H9 (cell line): ENCODE measurements around the gene NGFR. TPM values are rescaled to one million over a fixed set of nuclear protein-coding genes. Genes with fewer than 3 reads are reported as not detected.

Experiments
- DNase-seq: peaks from one replicate; pipeline ENCODE4 v3.0.0-alpha.2; 2017
- H2AFZ ChIP-seq: one replicate; pipeline ENCODE4 v1.6.1; 2013; ENCODE audit warnings: mild to moderate bottlenecking, low read length, control low read depth, moderate library complexity
- H2AK5ac ChIP-seq: 2 replicates; pipeline ENCODE4 v1.6.1; 2013; ENCODE audit warnings: low read length, control low read depth, mixed read lengths; ENCODE audit not compliant: insufficient read length
- H2BK120ac ChIP-seq: one replicate; pipeline ENCODE4 v1.6.1; 2013; ENCODE audit warnings: low read depth, mild to moderate bottlenecking, low read length, control low read depth, inconsistent platforms; ENCODE audit not compliant: poor library complexity, severe bottlenecking
- H2BK12ac ChIP-seq: 2 replicates; pipeline ENCODE4 v1.6.1; 2013; ENCODE audit warnings: low read length, control low read depth, mixed read lengths, low read depth; ENCODE audit not compliant: insufficient read length
- H2BK15ac ChIP-seq: 2 replicates; pipeline ENCODE4 v1.6.1; 2013; ENCODE audit warnings: low read depth, low read length, control low read depth
- H2BK20ac ChIP-seq: one replicate; pipeline ENCODE4 v1.6.1; 2013; ENCODE audit warnings: low read depth, mild to moderate bottlenecking, low read length, control low read depth, inconsistent platforms; ENCODE audit not compliant: poor library complexity, severe bottlenecking
- H2BK5ac ChIP-seq: 2 replicates; pipeline ENCODE4 v1.6.1; 2013; ENCODE audit warnings: low read length, control low read depth, mixed read lengths; ENCODE audit not compliant: insufficient read length
- H3K14ac ChIP-seq: 2 replicates; pipeline ENCODE4 v1.6.1; 2013; ENCODE audit warnings: low read length, control low read depth; ENCODE audit not compliant: insufficient read depth
- H3K18ac ChIP-seq: 2 replicates; pipeline ENCODE4 v1.6.1; 2013; ENCODE audit warnings: low read depth, mild to moderate bottlenecking, mixed read lengths, low read length, control low read depth; ENCODE audit not compliant: insufficient read length
- H3K23ac ChIP-seq: 2 replicates; pipeline ENCODE4 v1.6.1; 2013; ENCODE audit warnings: low read length, control low read depth, mixed read lengths, low read depth; ENCODE audit not compliant: insufficient read length
- H3K23me2 ChIP-seq: 2 replicates; pipeline ENCODE4 v1.6.1; 2013; ENCODE audit warnings: low read depth, mild to moderate bottlenecking, mixed read lengths, low read length, control low read depth; ENCODE audit not compliant: insufficient read length, poor library complexity, severe bottlenecking
- H3K27ac ChIP-seq: 2 replicates; pipeline ENCODE4 v1.5.1; 2013; ENCODE audit warnings: low read length, control low read depth, mixed read lengths, low read depth; ENCODE audit not compliant: insufficient read length
- H3K27me3 ChIP-seq: 2 replicates; pipeline ENCODE4 v1.6.1; 2013; ENCODE audit warnings: low read length, control low read depth, inconsistent platforms; ENCODE audit not compliant: insufficient read depth
- H3K4ac ChIP-seq: 2 replicates; pipeline ENCODE4 v1.6.1; 2013; ENCODE audit warnings: low read depth, mild to moderate bottlenecking, control low read depth, inconsistent platforms, low read length, moderate library complexity
- H3K4me1 ChIP-seq: 2 replicates; pipeline ENCODE4 v1.6.1; 2013; ENCODE audit warnings: low read length, control low read depth, inconsistent platforms; ENCODE audit not compliant: insufficient read depth
- H3K4me2 ChIP-seq: 2 replicates; pipeline ENCODE4 v1.6.1; 2013; ENCODE audit warnings: low read length, control low read depth, mixed read lengths; ENCODE audit not compliant: insufficient read length, insufficient read depth
- H3K56ac ChIP-seq: 2 replicates; pipeline ENCODE4 v1.6.1; 2013; ENCODE audit warnings: low read depth, mild to moderate bottlenecking, mixed read lengths, low read length, control low read depth; ENCODE audit not compliant: insufficient read length
- H3K79me1 ChIP-seq: 2 replicates; pipeline ENCODE4 v1.6.1; 2013; ENCODE audit warnings: low read depth, mild to moderate bottlenecking, moderate library complexity, low read length, control low read depth, inconsistent platforms; ENCODE audit not compliant: insufficient read depth, poor library complexity, severe bottlenecking
- H3K79me2 ChIP-seq: 2 replicates; pipeline ENCODE4 v1.6.1; 2013; ENCODE audit warnings: low read length, control low read depth, inconsistent platforms; ENCODE audit not compliant: insufficient read depth
- H3K9ac ChIP-seq: 2 replicates; pipeline ENCODE4 v1.6.1; 2013; ENCODE audit warnings: low read length, control low read depth, mixed read lengths; ENCODE audit not compliant: insufficient read length; ENCODE audit errors: extremely low read depth
- H3K9me3 ChIP-seq: one replicate; pipeline ENCODE4 v1.6.1; 2013; ENCODE audit warnings: low read depth, low read length, inconsistent platforms; ENCODE audit not compliant: control insufficient read depth
- H3T11ph ChIP-seq: one replicate; pipeline ENCODE4 v1.6.1; 2013; ENCODE audit warnings: mild to moderate bottlenecking, low read length, control low read depth, inconsistent platforms
- H4K20me1 ChIP-seq: one replicate; pipeline ENCODE4 v1.6.1; 2013; ENCODE audit not compliant: control insufficient read depth, insufficient read length, insufficient read depth
- H4K5ac ChIP-seq: 2 replicates; pipeline ENCODE4 v1.6.1; 2013; ENCODE audit warnings: low read depth, mild to moderate bottlenecking, mixed read lengths, low read length, control low read depth; ENCODE audit not compliant: insufficient read length
- H4K8ac ChIP-seq: replicated peaks from 2 replicates; pipeline ENCODE4 v1.6.1; 2013; ENCODE audit warnings: low read length, control low read depth, mixed read lengths, low read depth; ENCODE audit not compliant: insufficient read length
- H4K91ac ChIP-seq: 2 replicates; pipeline ENCODE4 v1.6.1; 2013; ENCODE audit warnings: low read depth, mild to moderate bottlenecking, moderate library complexity, mixed read lengths, low read length, control low read depth; ENCODE audit not compliant: insufficient read length
- H3K27ac Mint-ChIP-seq, 3 experiments: 2 replicates in 2 of 3; 3 replicates in 1 of 3; pipeline ENCODE4 v1.8.0; 2020 to 2021; ENCODE audit warnings: mixed read lengths in 3 of 3, mild to moderate bottlenecking in 1 of 3, moderate library complexity in 1 of 3
- H3K27me3 Mint-ChIP-seq: 2 replicates; pipeline ENCODE4 v1.8.0; 2021; ENCODE audit warnings: low read depth, mild to moderate bottlenecking, moderate library complexity, mixed read lengths
- H3K36me3 Mint-ChIP-seq, 3 experiments: 2 replicates in 2 of 3; 3 replicates in 1 of 3; pipeline ENCODE4 v1.8.0; 2020 to 2021; ENCODE audit warnings: low read depth in 3 of 3, mixed read lengths in 3 of 3; ENCODE audit not compliant: insufficient read depth in 1 of 3
- H3K4me1 Mint-ChIP-seq, 2 experiments: 2 replicates each; pipeline ENCODE4 v1.8.0; 2020; ENCODE audit warnings: mixed read lengths in 2 of 2
- H3K4me3 Mint-ChIP-seq, 2 experiments: 2 replicates in 1 of 2; 3 replicates in 1 of 2; pipeline ENCODE4 v1.8.0; 2020 to 2021; ENCODE audit warnings: mild to moderate bottlenecking in 2 of 2, mixed read lengths in 2 of 2, moderate library complexity in 1 of 2
- H3K9me3 Mint-ChIP-seq, 2 experiments: 2 replicates in 1 of 2; 3 replicates in 1 of 2; pipeline ENCODE4 v1.8.0; 2020; ENCODE audit warnings: mild to moderate bottlenecking in 2 of 2, mixed read lengths in 2 of 2, moderate library complexity in 1 of 2
- WGBS: extraction: QIAGEN DNeasy Blood & Tissue Kit; methylation state at CpG from one replicate; pipeline ENCODE4 v1.1.7; 2013; ENCODE audit warnings: missing lambda C conversion rate, low lambda C conversion rate, mixed read lengths; ENCODE audit not compliant: insufficient read length; ENCODE audit errors: extremely low coverage; 5-methylcytosine and 5-hydroxymethylcytosine counted together
- total RNA-seq: library from RNA; stranded (reverse); gene quantifications from 2 replicates; pipeline ENCODE4 v1.2.1, GENCODE V29; 2021
- TF ChIP-seq, protein P1 (sequence below): fragments of 200-600 bp; sonication (generic); conservative IDR thresholded peaks from 3 replicates; pipeline ENCODE4 v1.8.0; 2021; ENCODE audit warnings: antibody characterized with exemption, mild to moderate bottlenecking

NGFR gene
- total RNA-seq, 1 experiment from 2014 or later: 9.6 TPM

DNA sequence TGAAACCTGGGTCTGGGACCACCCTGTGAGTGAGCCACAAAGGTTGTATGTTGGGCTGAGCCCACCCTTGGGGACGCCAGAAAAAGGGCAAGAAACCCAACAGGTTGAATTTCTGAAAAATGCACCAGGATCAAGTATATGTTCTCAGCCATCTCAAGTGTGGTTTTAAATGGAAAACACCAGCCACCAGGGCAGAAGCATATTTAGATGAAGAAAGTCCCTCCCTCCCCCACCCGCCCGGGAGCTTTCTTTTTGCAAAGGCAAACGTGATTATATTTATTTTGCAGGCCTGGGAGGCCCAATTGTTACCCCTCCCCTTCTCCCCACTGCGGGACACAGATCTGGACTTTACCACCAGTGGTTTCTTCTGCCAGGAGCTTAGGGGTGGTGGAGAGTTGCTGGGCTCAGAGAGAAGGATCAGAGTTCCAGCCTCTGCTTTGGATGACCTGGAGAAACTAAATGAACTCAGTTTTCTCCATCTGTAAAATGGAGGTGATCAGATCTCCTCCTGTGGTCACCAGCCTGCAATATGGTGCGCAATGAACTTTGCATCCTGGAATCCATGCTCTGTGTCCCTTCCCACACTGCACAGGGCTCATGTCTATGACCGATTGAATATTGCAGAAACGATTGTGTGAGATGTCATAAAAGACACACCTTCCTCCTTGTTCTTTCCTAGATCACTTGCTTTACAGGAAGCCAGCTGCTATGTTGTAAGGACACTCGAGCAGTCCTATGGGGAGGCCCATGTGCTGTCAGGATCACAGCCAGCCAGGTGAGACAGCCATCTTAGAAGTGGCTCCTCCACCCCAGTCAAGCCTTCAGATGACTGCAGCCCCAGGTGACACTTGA, 21.0 kb upstream of the NGFR start:
- Histone ChIP-seq H3K27ac (no peak overlapping the region), H4K20me1 (no peaks in the 10 kb centered on the region), H3T11ph (no peak overlapping the region), H3K9me3 (no peaks in the 10 kb centered on the region), H2AFZ (no peak overlapping the region), H3K23me2 (peaks cover 9% of the 10 kb centered on the region), H3K79me1 (no peaks in the 10 kb centered on the region), H3K23ac (no peak overlapping the region), H3K4me2 (no peak overlapping the region), H4K91ac (no peak overlapping the region), H3K9ac (no peak overlapping the region), H2BK20ac (no peak overlapping the region), H3K18ac (no peak overlapping the region), H3K4me1 (peaks cover 12% of the 10 kb centered on the region; the same call in 1 of the 2 replicates), H3K79me2 (no peaks in the 10 kb centered on the region; the same call in 1 of the 2 replicates), H2BK5ac (no peak overlapping the region), H2AK5ac (no peak overlapping the region), H3K4ac (no peak overlapping the region), H4K8ac (no peak overlapping the region), H2BK15ac (no peak overlapping the region), H4K5ac (no peak overlapping the region), H3K27me3 (peaks cover 4% of the 10 kb centered on the region; the same call in 1 of the 2 replicates), H2BK120ac (no peak overlapping the region), H3K56ac (no peak overlapping the region), H2BK12ac (no peak overlapping the region), H3K14ac (no peak overlapping the region)
- TF ChIP-seq, protein P1, sequence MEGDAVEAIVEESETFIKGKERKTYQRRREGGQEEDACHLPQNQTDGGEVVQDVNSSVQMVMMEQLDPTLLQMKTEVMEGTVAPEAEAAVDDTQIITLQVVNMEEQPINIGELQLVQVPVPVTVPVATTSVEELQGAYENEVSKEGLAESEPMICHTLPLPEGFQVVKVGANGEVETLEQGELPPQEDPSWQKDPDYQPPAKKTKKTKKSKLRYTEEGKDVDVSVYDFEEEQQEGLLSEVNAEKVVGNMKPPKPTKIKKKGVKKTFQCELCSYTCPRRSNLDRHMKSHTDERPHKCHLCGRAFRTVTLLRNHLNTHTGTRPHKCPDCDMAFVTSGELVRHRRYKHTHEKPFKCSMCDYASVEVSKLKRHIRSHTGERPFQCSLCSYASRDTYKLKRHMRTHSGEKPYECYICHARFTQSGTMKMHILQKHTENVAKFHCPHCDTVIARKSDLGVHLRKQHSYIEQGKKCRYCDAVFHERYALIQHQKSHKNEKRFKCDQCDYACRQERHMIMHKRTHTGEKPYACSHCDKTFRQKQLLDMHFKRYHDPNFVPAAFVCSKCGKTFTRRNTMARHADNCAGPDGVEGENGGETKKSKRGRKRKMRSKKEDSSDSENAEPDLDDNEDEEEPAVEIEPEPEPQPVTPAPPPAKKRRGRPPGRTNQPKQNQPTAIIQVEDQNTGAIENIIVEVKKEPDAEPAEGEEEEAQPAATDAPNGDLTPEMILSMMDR: no peak
- H3K36me3 Mint-ChIP-seq: no peaks in the 10 kb centered on the region
- peaks cover 28 to 37% of the 10 kb centered on the region in 2 experiments for H3K4me1 Mint-ChIP-seq
- H3K9me3 Mint-ChIP-seq: peaks cover 0 to 6% of the 10 kb centered on the region in 2 experiments; a peak in 3 of 5 replicates
- H3K27ac Mint-ChIP-seq: no peak overlapping the region
- H3K4me3 Mint-ChIP-seq: no peak overlapping the region
- no CpG with 5 or more reads among the region's 9 CpGs for WGBS
- peaks cover 72% of the 10 kb centered on the region for H3K27me3 Mint-ChIP-seq
- DNase-seq: no peak
